Limb (tissue), 2 donors: ENCODE measurements around the gene STAG3.
"Not testable (repeated sequence)": the region's sequence is repeated elsewhere in the genome, so short reads cannot be mapped to it uniquely, and the experiment has no call there.

Source experiments
- DNase-seq, 2 donors: peaks; one replicate each; pipeline ENCODE4 v3.0.0-alpha.2; 2016; ENCODE audit errors: extremely low spot score in 2 of 2

Gene STAG3

GRCh38 chr7:100171840-100172239 lies 5.9 kb upstream of the STAG3 start:
- DNase-seq, result no peak

- no peak for DNase-seq
Observed at GRCh38 chr7:100173806-100174495, 3.8 kb upstream of the STAG3 start.

- DNase-seq, result no peak
Observed at GRCh38 chr7:100174582-100174981, 3.1 kb upstream of the STAG3 start.

- DNase-seq, result no peak
Observed at GRCh38 chr7:100175296-100175935, 2.3 kb upstream of the STAG3 start.

GRCh38 chr7:100176096-100177044 lies 1.3 kb upstream of the STAG3 start:
- no peak for DNase-seq

GRCh38 chr7:100180084-100180483 lies 2.4 kb downstream of the STAG3 start:
- not testable (repeated sequence) for DNase-seq

GRCh38 chr7:100182616-100183015 lies 4.9 kb downstream of the STAG3 start:
- DNase-seq, result not testable (repeated sequence)

GRCh38 chr7:100183090-100183489 lies 5.4 kb downstream of the STAG3 start:
- DNase-seq, result not testable (repeated sequence)

- no peak for DNase-seq
Observed at GRCh38 chr7:100185726-100186125, 8.0 kb downstream of the STAG3 start.

- DNase-seq, result no peak
Observed at GRCh38 chr7:100189061-100189460, 11.3 kb downstream of the STAG3 start.

GRCh38 chr7:100190048-100190711 lies 12.5 kb downstream of the STAG3 start:
- no peak for DNase-seq

GRCh38 chr7:100191775-100192174 lies 14.1 kb downstream of the STAG3 start:
- no peak for DNase-seq

GRCh38 chr7:100192281-100192862 lies 14.7 kb downstream of the STAG3 start:
- DNase-seq, result not testable (repeated sequence)

GRCh38 chr7:100192969-100193368 lies 15.3 kb downstream of the STAG3 start:
- DNase-seq, result no peak

GRCh38 chr7:100195222-100195621 lies 17.5 kb downstream of the STAG3 start:
- no peak for DNase-seq

GRCh38 chr7:100195901-100196322 lies 18.2 kb downstream of the STAG3 start:
- not testable (repeated sequence) for DNase-seq

GRCh38 chr7:100198266-100198665 lies 20.5 kb downstream of the STAG3 start:
- DNase-seq, result no peak

GRCh38 chr7:100200693-100201092 lies 23.0 kb downstream of the STAG3 start:
- DNase-seq, result no peak

- DNase-seq, result no peak
Observed at GRCh38 chr7:100204454-100204853, 26.7 kb downstream of the STAG3 start.

- DNase-seq, result no peak
Observed at GRCh38 chr7:100208911-100209408, 31.2 kb downstream of the STAG3 start.

GRCh38 chr7:100209493-100209892 lies 31.8 kb downstream of the STAG3 start:
- no peak for DNase-seq
